IPS-15b (cell line): ENCODE results near the gene SAMD14.

Experiments
- H3K27me3 ChIP-seq: one replicate; pipeline ENCODE4 v1.6.1; 2013; ENCODE audit warnings: low read length; ENCODE audit not compliant: control insufficient read depth, insufficient read depth
- H3K36me3 ChIP-seq: one replicate; pipeline ENCODE4 v1.6.1; 2013; ENCODE audit warnings: low read length; ENCODE audit not compliant: control insufficient read depth, insufficient read depth
- H3K4me1 ChIP-seq: one replicate; pipeline ENCODE4 v1.6.1; 2013; ENCODE audit warnings: mild to moderate bottlenecking, low read length; ENCODE audit not compliant: control insufficient read depth, insufficient read depth
- H3K4me3 ChIP-seq: one replicate; pipeline ENCODE4 v1.5.1; 2013; ENCODE audit warnings: low read depth, low read length
- H3K9ac ChIP-seq: one replicate; pipeline ENCODE4 v1.6.1; 2013; ENCODE audit warnings: low read depth, mild to moderate bottlenecking, low read length
- H3K9me3 ChIP-seq: one replicate; pipeline ENCODE4 v1.6.1; 2013; ENCODE audit warnings: mild to moderate bottlenecking, low read length; ENCODE audit not compliant: control insufficient read depth, insufficient read depth

Gene SAMD14

GRCh38 chr17:50129728-50130558 is at the start of gene SAMD14:
TSS of gene SAMD14 (minus strand) at chr17:50130160. CDS start at chr17:50124959, 5,201 bp downstream.
- Histone ChIP-seq H3K27me3 (peaks cover 8% of the 10 kb centered on the region), H3K36me3 (no peaks in the 10 kb centered on the region), H3K4me1 (peaks cover 29% of the 10 kb centered on the region), H3K9ac (peak within 1 kb of the TSS; percentile 56), H3K9me3 (no peaks in the 10 kb centered on the region), H3K4me3 (peak within 1 kb of the TSS; percentile 76)

- H3K4me3 ChIP-seq, result peak overlapping the region; percentile 41
- H3K9ac ChIP-seq, result no peak overlapping the region
- peaks cover 3% of the 10 kb centered on the region for H3K4me1 ChIP-seq
These were observed 48.2 kb upstream of the SAMD14 start for GRCh38 chr17:50177983-50178834.

GRCh38 chr17:50177476-50177875 is 47.5 kb upstream of the SAMD14 start:
- Histone ChIP-seq H3K4me1 (peaks cover 3% of the 10 kb centered on the region), H3K27me3 (no peaks in the 10 kb centered on the region), H3K36me3 (no peaks in the 10 kb centered on the region), H3K9ac (no peak overlapping the region), H3K9me3 (no peaks in the 10 kb centered on the region), H3K4me3 (no peak overlapping the region)

More at GRCh38 chr17:50177983-50178834, 48.2 kb upstream of the SAMD14 start:
- Histone ChIP-seq H3K36me3 (no peaks in the 10 kb centered on the region), H3K27me3 (no peaks in the 10 kb centered on the region), H3K9me3 (no peaks in the 10 kb centered on the region)

GRCh38 chr17:50176559-50177357 is 46.8 kb upstream of the SAMD14 start:
- H3K27me3 ChIP-seq, result no peaks in the 10 kb centered on the region
- no peaks in the 10 kb centered on the region for H3K9me3 ChIP-seq
- H3K4me1 ChIP-seq, result peaks cover 3% of the 10 kb centered on the region
- H3K36me3 ChIP-seq, result no peaks in the 10 kb centered on the region
- no peak overlapping the region for H3K9ac ChIP-seq
- H3K4me3 ChIP-seq, result no peak overlapping the region

GRCh38 chr17:50175035-50175807 is 45.3 kb upstream of the SAMD14 start:
- Histone ChIP-seq H3K9ac (no peak overlapping the region), H3K4me3 (no peak overlapping the region), H3K4me1 (peaks cover 3% of the 10 kb centered on the region), H3K9me3 (no peaks in the 10 kb centered on the region), H3K36me3 (no peaks in the 10 kb centered on the region), H3K27me3 (no peaks in the 10 kb centered on the region)

GRCh38 chr17:50174444-50174843 is 44.5 kb upstream of the SAMD14 start:
- Histone ChIP-seq H3K27me3 (no peaks in the 10 kb centered on the region), H3K9me3 (no peaks in the 10 kb centered on the region), H3K4me3 (no peak overlapping the region), H3K4me1 (peaks cover 3% of the 10 kb centered on the region), H3K9ac (no peak overlapping the region), H3K36me3 (no peaks in the 10 kb centered on the region)

- H3K9me3 ChIP-seq, result no peaks in the 10 kb centered on the region
- no peaks in the 10 kb centered on the region for H3K36me3 ChIP-seq
- peaks cover 3% of the 10 kb centered on the region for H3K4me1 ChIP-seq
- no peak overlapping the region for H3K9ac ChIP-seq
- H3K27me3 ChIP-seq, result no peaks in the 10 kb centered on the region
- H3K4me3 ChIP-seq, result no peak overlapping the region
These were observed 43.5 kb upstream of the SAMD14 start for GRCh38 chr17:50173335-50173941.

- no peak overlapping the region for H3K4me3 ChIP-seq
- H3K9ac ChIP-seq, result no peak overlapping the region
- H3K36me3 ChIP-seq, result no peaks in the 10 kb centered on the region
- H3K4me1 ChIP-seq, result peaks cover 3% of the 10 kb centered on the region
- H3K9me3 ChIP-seq, result no peaks in the 10 kb centered on the region
- H3K27me3 ChIP-seq, result no peaks in the 10 kb centered on the region
These were observed 43.0 kb upstream of the SAMD14 start for GRCh38 chr17:50172936-50173334.

GRCh38 chr17:50172130-50172529 is 42.2 kb upstream of the SAMD14 start:
- Histone ChIP-seq H3K27me3 (no peaks in the 10 kb centered on the region), H3K9ac (no peak overlapping the region), H3K9me3 (no peaks in the 10 kb centered on the region), H3K36me3 (no peaks in the 10 kb centered on the region), H3K4me3 (no peak overlapping the region), H3K4me1 (peaks cover 3% of the 10 kb centered on the region)

GRCh38 chr17:50171371-50172071 is 41.6 kb upstream of the SAMD14 start:
- Histone ChIP-seq H3K9ac (no peak overlapping the region), H3K36me3 (no peaks in the 10 kb centered on the region), H3K4me3 (no peak overlapping the region), H3K9me3 (no peaks in the 10 kb centered on the region), H3K27me3 (no peaks in the 10 kb centered on the region), H3K4me1 (peaks cover 3% of the 10 kb centered on the region)
